Measurements from ENCODE around the gene VSX1. TPM values are rescaled to one million over a fixed set of nuclear protein-coding genes. Genes with fewer than 3 reads are reported as not detected.

The VSX1 gene
- total RNA-seq, 2 donors from 2014 or later, result not detected

DNA sequence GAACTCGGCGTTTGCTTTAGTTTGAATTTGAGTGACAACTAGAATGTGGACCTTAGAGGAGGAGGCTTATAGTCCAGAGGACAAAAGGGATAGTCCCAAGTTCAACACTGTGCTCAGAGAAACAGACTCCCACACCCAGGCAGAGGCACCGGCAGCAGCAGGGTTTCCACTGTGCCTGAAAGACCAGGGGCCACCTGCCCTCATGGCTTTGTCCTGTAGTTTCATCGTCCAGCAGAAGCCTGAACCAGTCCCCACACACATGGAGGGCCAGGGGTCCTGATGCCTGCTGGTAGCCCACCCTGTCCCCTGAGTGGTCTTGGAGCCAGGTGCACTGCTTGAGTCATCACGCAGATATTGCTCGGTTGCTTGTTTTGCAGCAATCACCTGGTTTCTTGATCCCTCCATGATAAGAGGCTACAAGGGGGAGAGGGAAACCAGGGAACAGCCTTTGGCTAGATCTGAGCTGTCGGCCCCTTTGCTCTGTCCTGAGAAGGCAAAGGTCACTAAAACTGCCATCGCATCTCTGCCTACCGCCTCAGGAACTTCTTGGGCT, 16.8 kb downstream of the VSX1 start:
- Mint-ChIP-seq H3K27me3 (peaks cover 13% of the 10 kb centered on the region), H3K4me1 (no peaks in the 10 kb centered on the region), H3K4me3 (no peak overlapping the region), H3K36me3 (ENCODE audit: low read depth) (no peaks in the 10 kb centered on the region), H3K9me3 (no peaks in the 10 kb centered on the region), H3K27ac (no peak overlapping the region)
- no peak for ATAC-seq (replicated peaks)

DNA sequence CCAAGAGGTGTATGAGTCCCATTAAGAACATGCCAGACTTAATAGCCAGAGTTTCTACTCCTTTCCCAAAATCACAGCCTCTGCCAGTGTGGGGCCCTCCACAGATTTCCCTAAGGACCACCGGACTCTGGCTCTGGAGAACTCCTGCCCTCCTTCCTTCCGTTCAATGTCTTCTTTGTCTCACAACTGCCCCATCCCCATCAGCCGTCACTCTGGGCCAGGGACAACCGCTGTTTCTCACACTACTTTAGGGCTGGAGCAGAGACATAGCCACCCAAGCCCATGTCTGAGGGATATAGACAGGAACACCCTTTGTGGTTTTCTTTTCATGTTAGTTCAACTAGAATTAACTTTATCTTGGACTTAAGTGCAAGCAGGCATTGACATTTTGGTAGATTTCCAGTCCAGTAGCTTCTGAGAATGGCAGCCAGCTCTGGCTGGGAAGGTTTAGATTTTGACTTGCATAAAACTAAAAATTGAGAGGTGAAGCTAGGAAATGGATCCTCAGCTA, 17.3 kb downstream of the VSX1 start:
- no peaks in the 10 kb centered on the region for H3K9me3 Mint-ChIP-seq
- no peak overlapping the region for H3K4me3 Mint-ChIP-seq
- H3K36me3 Mint-ChIP-seq (ENCODE audit: low read depth), result no peaks in the 10 kb centered on the region
- peaks cover 8% of the 10 kb centered on the region for H3K27me3 Mint-ChIP-seq
- no peaks in the 10 kb centered on the region for H3K4me1 Mint-ChIP-seq
- H3K27ac Mint-ChIP-seq, result no peak overlapping the region
- ATAC-seq (replicated peaks), result no peak

DNA sequence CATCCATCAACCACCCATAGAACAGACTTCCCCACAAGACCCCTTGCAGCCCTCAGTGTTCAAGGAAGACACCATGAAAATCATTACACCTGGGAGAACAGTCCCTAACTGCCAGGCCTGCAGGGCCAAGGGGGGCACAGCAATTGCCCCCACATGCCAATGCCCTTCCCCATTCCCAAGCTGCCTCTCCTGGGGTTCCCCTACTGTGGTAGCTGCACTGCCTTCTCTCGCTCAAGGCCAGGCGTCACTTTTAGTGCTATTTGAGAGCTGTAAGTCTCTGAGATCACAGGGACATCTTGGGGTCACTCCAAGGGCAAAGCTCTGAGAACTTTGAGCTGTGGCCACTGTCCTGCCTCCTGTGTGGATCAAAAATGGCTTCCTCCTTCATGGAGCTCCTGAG, 18.0 kb downstream of the VSX1 start:
- no peak overlapping the region for H3K4me3 Mint-ChIP-seq
- no peaks in the 10 kb centered on the region for H3K9me3 Mint-ChIP-seq
- no peak for ATAC-seq (replicated peaks)
- H3K4me1 Mint-ChIP-seq, result peaks cover 2% of the 10 kb centered on the region
- no peaks in the 10 kb centered on the region for H3K36me3 Mint-ChIP-seq (ENCODE audit: low read depth)
- H3K27ac Mint-ChIP-seq, result no peak overlapping the region
- peaks cover 8% of the 10 kb centered on the region for H3K27me3 Mint-ChIP-seq

DNA sequence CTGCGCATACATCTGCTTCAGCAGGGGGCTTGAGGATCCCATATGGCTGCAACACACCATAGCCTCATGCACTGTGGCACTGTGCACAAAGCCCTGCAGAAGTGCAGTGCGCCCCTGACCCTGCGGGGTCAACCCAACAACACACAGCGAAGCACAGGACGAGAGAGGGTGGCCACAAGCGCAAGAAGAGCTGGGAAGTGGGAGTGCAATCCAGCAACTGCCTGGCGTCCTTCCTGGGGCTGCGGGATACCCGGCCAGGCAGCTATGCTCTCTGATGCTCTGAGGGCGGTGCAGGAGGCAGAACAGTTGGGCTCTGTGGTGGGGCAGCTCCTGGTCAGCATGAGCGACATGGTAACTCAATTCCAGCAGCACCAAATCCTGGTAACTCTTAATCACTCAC, 18.4 kb downstream of the VSX1 start:
- H3K27ac Mint-ChIP-seq, result no peak overlapping the region
- peaks cover 5% of the 10 kb centered on the region for H3K4me1 Mint-ChIP-seq
- no peak for ATAC-seq (replicated peaks)
- no peaks in the 10 kb centered on the region for H3K9me3 Mint-ChIP-seq
- H3K4me3 Mint-ChIP-seq, result no peak overlapping the region
- H3K27me3 Mint-ChIP-seq, result peaks cover 7% of the 10 kb centered on the region
- no peaks in the 10 kb centered on the region for H3K36me3 Mint-ChIP-seq (ENCODE audit: low read depth)

DNA sequence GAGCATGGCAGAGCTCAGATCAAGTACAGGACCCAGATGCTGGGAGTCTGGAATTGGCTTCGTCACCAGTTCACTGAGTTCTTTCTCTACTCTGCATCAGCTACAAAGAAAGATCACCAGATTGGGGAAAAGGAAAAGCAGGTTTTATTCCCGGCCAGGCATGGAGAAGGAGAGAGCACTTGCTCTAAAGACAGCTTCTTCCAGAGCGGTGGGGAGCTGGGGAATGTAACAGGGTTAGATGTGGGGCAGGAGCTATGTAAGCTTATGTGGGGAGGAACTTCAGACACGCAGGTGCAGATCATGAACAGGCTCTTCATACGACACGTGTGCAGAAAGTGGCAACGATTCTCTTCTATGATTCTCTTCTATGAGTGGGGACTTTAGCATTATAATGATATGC, 19.1 kb downstream of the VSX1 start:
- Mint-ChIP-seq H3K36me3 (ENCODE audit: low read depth) (no peaks in the 10 kb centered on the region), H3K27ac (no peak overlapping the region), H3K9me3 (no peaks in the 10 kb centered on the region), H3K4me1 (peaks cover 5% of the 10 kb centered on the region), H3K4me3 (no peak overlapping the region), H3K27me3 (peaks cover 4% of the 10 kb centered on the region)
- no peak for ATAC-seq (replicated peaks)

DNA sequence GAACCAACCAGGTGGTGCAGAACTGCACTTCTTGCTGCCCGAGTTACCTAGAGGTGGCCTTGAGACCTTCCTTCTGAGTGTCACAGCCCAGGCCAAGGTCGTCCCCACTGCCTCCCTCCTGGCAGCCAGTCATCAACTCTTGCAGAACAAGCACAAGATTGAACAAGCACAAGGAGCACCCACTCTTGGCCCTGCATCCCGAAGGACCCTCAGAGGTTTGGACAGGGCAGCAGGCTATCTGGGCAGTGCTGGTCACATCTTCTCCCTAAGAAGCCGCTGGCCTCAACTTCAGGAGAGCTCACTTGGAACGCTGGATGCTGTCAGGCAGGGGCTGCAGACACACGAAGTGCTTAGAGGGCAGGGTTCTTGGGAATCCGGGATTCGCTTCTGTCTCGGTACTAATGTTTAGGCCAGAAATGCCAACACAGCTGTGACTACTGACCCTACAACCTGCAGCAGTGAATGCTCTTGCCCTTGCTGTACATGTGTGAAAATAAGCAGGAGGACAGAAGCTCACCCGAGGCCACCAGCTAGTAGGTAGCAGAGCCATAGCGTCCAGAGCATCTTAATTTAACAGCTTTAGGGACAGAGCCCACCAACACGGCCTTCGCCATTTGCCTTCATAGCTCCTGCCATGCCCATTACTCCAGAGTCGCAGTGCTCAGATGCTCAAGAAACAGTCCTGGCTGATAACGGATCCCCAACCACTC, 20.0 kb downstream of the VSX1 start:
- ATAC-seq (replicated peaks), result no peak
- Mint-ChIP-seq H3K36me3 (ENCODE audit: low read depth) (no peaks in the 10 kb centered on the region), H3K4me3 (no peak overlapping the region), H3K27ac (no peak overlapping the region), H3K9me3 (no peaks in the 10 kb centered on the region), H3K27me3 (peaks cover 4% of the 10 kb centered on the region), H3K4me1 (peaks cover 5% of the 10 kb centered on the region)

DNA sequence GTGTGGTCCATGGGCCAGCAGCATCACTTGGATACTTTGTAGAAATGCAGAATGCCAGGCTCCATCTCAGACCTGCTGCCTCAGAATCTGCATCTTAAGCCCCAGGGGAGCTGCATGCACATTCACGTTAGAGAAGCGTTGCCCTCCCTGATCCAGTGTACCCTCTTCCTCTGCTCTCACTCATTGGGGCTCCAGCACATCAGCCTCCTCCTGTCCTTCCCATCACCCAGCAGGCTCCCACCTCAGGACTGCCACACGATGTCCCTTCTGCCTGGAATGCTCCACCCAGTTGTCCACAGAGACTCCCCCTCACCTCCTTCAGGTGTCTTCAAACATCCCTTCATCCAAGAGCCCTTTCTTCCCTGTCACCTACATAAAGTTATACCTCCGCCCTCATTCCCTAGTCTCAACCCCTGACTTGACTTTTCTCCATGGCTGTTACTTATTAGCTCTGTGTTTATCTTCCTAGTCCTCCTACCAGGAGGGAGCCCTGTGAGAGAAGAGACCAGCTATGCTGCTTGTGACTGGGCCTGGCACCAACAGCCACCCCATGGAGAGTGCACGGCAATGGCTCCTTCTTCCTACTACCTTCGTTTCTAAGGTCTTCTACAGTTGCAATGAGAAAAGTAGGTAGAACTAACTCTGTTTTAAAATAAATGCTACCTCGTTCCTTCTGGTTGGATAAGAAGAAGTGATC, 20.7 kb downstream of the VSX1 start:
- ATAC-seq (replicated peaks), result no peak
- H3K9me3 Mint-ChIP-seq, result no peaks in the 10 kb centered on the region
- no peak overlapping the region for H3K27ac Mint-ChIP-seq
- peaks cover 5% of the 10 kb centered on the region for H3K4me1 Mint-ChIP-seq
- no peak overlapping the region for H3K4me3 Mint-ChIP-seq
- no peaks in the 10 kb centered on the region for H3K36me3 Mint-ChIP-seq (ENCODE audit: low read depth)
- H3K27me3 Mint-ChIP-seq, result peaks cover 4% of the 10 kb centered on the region

DNA sequence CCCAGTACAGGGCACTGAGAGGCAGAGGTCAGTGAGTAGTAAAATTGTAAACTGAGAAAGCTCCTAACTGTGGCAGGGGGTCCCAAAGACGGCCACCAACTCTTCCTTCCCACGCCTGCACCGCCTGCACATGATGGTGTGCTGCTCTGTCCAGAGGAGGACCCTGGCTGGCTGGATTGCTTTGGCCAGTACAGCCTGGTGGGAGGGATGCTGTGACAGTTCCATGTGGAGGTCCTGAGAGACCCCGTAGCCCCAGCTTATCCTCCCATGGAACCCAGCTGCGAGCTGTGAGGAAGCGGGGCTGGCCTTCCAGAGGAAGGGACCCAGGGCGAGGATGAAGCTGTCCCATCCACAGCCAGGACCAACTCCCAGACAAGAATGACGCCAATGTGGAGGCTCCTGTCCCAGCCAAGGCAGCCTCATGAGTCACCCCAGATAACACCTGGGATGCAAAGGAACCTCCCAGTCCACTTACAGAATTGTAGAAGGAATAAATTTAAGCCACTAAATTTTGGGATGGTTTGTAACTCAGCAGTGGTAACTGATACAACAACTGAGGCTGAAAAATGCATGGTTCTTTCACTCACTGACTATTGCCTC, 22.0 kb downstream of the VSX1 start:
- Mint-ChIP-seq H3K4me1 (peaks cover 7% of the 10 kb centered on the region), H3K4me3 (no peak overlapping the region)

DNA sequence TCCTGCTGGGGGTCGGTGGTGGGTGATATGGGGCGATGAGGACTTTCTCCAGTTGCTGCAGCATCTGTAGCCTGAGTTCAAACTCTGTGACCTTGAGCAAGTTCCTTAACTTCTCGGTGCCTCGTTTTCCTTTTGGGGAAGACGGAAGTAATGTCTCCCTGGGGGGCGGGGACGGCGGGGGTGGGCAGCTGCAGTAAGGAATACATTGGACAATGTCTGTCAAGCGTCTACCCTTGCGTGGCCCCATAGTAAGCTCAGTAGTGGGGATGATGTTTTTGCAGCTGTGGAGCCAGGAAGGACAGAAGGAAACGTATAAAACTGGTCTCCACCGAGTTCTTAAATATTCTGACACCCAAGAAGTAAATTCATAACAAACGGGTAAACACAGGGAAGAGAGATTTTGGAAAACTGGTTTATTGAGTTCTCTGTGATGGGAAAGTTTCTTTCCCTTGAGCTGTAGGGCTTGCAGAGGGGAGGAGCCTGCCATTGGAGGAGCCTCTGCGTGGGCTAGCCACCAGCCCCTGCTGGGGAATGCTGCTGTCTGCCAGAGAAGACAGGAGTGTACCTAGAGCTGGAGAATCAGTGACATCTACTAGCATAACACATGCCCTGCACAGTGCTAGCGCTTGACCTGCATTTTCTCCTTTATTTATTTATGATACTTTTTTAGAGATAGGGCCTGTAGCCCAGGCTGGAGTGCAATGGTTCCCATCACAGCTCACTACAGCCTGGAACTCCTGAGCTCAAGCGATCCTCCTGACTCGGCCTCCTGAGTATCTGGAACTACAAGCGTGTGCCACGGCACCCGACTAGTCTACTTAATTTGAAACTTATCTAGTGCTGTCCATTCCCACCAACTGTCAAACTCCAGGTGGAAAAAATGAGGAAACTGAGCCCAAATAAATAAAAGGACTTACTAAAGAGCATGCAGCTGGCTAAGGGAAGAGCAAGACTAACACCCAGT, 22.8 kb downstream of the VSX1 start:
- H3K27ac Mint-ChIP-seq, result peak overlapping the region; percentile 30

More for the DNA sequence above, 22.0 kb downstream of the VSX1 start:
- H3K27ac Mint-ChIP-seq, result no peak overlapping the region
- no peaks in the 10 kb centered on the region for H3K9me3 Mint-ChIP-seq
- ATAC-seq (replicated peaks), result no peak
- H3K36me3 Mint-ChIP-seq (ENCODE audit: low read depth), result no peaks in the 10 kb centered on the region
- H3K27me3 Mint-ChIP-seq, result no peaks in the 10 kb centered on the region

DNA sequence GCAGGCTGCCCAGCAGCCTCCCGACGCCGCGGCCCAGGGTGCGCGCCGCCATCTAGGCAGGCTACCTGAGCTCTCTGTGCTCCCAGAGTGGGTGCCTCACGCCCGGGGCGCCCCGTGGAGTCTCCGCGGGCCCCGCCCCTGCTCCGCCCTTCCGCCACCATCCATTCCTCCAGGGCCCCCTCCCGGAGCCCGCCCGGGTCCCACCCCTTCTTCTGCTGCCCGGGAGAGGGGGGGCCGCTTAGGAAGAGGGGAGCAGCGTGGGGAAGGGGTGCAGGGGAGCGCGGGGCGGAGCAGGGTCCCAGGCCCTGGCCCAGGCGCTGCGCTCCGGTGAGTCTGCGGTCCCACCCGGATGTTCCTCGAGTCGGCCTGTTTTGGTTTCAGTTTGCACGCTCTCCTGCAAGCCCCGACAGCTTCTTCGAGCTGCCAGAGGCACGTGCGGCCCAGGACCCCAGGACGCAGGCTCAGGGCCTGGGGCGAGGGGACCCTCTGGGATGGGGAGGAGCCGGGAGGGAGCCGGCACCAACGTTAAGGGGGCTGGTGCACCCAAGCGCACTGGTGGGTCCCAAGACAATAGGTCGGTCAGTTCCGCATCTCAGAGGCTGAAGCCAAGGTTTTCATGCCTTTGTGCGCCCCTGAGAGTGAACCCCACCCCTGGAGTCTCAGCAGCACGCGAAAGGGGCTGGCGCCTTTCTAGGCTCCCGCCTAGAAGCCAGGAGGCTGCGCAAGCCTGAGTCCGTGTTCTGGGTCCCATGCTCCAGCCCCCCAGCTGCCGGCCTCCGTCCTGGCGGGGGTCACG, 23.7 kb downstream of the VSX1 start, which contains the start of gene ACSS1:
TSS of gene ACSS1 (minus strand) at position 89 of the 796 bp plus-strand sequence. CDS start at position 52, 37 bp downstream.
- Mint-ChIP-seq H3K4me3 (peak within 1 kb of the TSS; percentile 73), H3K9me3 (no peaks in the 10 kb centered on the region), H3K36me3 (ENCODE audit: low read depth) (no peaks in the 10 kb centered on the region), H3K4me1 (peaks cover 13% of the 10 kb centered on the region), H3K27me3 (no peaks in the 10 kb centered on the region), H3K27ac (peak within 1 kb of the TSS; percentile 30)
- ATAC-seq (replicated peaks), result peak; percentile 61

More for the DNA sequence above, 22.8 kb downstream of the VSX1 start:
- Mint-ChIP-seq H3K4me1 (peaks cover 13% of the 10 kb centered on the region), H3K9me3 (no peaks in the 10 kb centered on the region), H3K4me3 (peak overlapping the region; percentile 73), H3K36me3 (ENCODE audit: low read depth) (no peaks in the 10 kb centered on the region), H3K27me3 (no peaks in the 10 kb centered on the region)
- no peak for ATAC-seq (replicated peaks)

DNA sequence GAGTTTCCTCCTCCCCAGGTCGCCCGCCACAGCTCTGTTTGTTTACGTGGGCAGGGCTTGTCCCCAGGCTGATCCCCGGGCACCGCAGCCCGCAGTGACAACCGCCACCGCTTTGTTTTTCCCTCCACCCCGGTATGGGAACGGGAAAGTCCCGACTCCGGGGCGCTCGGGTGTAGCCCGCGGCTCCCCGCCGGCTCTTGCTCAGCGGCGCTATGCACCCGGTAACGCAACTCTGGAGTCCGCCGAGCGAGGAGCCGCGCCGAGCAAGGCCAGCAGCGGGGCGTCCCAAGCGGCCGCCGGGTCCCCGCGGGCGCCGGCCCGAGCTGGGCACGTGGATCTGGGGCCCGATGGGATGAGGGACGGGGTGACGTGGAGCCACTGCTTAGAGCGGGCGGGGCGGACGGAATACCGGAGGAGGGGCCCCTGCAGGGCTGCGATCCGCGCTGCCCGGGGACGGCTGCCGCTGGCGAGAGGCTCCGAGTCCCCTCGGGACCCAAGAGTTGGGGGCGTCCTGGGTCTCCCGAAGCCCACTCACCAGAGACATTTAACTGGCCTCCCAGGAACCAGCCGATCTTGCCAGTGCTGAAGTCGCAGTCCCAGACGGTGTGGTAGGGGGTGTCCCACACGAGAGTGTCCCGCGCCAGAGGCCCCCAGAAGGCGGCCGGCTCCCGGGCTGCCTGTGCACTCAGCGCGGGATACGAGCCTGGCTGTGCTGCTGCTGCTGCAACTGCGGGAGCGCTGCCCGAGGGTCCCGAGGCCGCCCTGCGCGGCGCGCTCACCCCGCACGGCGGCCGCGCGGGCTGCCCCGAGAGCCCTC, 24.5 kb downstream of the VSX1 start:
- Mint-ChIP-seq H3K36me3 (ENCODE audit: low read depth) (no peaks in the 10 kb centered on the region), H3K9me3 (no peaks in the 10 kb centered on the region), H3K27me3 (no peaks in the 10 kb centered on the region), H3K27ac (peak overlapping the region; percentile 20), H3K4me3 (peak overlapping the region; percentile 73), H3K4me1 (peaks cover 15% of the 10 kb centered on the region)
- peak; percentile 75 for ATAC-seq (replicated peaks)

DNA sequence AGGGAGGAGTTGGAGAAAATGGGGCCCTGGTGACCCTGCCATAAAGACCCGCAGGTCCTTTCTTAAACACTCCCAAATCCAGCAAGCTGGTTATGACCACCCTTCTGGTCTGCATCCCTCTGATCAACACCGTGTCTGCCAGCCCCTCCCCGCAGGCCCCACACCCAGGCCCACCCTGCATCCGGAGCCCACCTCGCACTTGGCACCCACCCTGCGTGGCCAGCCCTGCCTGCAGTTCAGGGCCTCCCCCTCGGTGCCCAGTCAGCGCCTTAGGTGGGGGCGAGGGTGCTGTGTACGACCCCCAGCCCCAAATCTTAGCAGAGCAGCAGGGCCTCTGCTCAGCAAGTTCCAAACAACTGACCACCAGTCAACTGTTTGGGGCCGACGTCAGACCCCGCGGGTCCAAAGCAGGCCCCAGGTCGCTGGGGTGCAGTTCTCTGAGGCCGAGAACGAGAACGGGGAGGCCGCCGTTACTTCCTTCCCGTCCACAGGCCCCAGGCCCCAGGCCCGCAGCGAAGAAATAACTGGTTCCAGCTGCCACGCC, 25.2 kb downstream of the VSX1 start:
- H3K9me3 Mint-ChIP-seq, result no peaks in the 10 kb centered on the region
- no peaks in the 10 kb centered on the region for H3K36me3 Mint-ChIP-seq (ENCODE audit: low read depth)
- H3K4me1 Mint-ChIP-seq, result peaks cover 16% of the 10 kb centered on the region
- no peaks in the 10 kb centered on the region for H3K27me3 Mint-ChIP-seq
- ATAC-seq (replicated peaks), result no peak
- peak overlapping the region; percentile 20 for H3K27ac Mint-ChIP-seq
- peak overlapping the region; percentile 73 for H3K4me3 Mint-ChIP-seq
